ENCODE data around the gene EDEM2.

The EDEM2 gene

DNA sequence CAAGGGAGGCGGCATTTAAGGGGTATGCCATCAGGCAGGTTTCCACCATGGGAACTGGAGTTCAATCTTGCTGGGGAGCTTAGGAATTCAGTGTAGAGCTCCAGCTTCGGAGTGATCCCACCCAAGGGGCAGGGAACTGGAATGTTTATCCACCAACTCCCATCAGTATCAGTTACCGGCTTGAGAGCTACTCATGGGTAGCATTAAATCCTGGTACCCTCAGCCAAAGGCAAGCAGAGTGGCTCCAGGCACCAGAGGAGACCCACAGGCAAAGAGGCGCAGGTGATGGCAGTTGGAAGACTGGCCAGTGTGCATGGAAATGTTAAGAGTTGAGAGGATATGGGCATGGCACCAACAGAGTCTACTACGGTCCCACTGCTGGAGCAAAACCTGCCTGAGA lies 14.1 kb downstream of the EDEM2 start:
- TF ChIP-seq, protein P1, sequence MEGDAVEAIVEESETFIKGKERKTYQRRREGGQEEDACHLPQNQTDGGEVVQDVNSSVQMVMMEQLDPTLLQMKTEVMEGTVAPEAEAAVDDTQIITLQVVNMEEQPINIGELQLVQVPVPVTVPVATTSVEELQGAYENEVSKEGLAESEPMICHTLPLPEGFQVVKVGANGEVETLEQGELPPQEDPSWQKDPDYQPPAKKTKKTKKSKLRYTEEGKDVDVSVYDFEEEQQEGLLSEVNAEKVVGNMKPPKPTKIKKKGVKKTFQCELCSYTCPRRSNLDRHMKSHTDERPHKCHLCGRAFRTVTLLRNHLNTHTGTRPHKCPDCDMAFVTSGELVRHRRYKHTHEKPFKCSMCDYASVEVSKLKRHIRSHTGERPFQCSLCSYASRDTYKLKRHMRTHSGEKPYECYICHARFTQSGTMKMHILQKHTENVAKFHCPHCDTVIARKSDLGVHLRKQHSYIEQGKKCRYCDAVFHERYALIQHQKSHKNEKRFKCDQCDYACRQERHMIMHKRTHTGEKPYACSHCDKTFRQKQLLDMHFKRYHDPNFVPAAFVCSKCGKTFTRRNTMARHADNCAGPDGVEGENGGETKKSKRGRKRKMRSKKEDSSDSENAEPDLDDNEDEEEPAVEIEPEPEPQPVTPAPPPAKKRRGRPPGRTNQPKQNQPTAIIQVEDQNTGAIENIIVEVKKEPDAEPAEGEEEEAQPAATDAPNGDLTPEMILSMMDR (IDR thresholded peaks at IDR 0.05; ENCODE audit: extremely low read depth, missing control alignments), result no peak
- DNase-seq (ENCODE audit: low spot score), result no peak

DNA sequence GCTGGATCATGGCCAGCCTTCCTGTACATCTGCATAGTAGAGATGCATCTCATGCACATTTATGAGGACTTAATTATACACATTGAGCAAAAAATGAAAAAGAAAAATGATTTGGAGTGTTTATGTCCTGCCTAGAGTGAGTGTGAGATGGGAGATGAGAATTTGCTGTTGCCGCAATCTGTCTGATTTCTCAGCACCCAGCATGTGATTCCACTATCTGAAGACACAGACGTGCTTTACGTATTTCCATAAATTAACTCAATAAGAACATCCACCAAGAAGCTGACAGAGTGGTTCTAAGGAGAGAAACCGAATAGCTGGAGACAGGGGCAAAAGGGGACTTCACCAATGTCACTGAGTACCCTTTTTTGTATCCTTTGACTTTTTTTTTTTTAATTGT lies 15.2 kb downstream of the EDEM2 start:
- TF ChIP-seq, protein P1 (IDR thresholded peaks at IDR 0.05; ENCODE audit: extremely low read depth, missing control alignments), result no peak

DNA sequence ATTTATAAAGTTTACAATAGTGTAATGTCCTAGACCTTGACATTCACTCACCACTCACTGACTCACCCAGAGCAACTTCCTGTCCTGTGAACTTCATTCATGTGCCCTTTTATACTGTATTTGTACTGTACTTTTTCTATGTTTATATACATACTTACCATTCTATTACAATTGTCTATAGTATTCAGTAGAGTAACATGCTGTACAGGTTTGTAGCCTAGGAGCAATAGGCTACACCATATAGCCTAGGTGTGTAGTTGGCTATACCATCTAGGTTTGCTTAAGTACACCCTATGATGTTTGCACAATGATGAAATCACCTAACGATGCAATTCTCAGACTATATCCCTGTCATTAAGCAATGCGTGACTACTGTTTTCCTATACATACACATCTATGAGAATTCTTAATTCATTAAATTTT lies 17.5 kb downstream of the EDEM2 start:
- no peak for DNase-seq (ENCODE audit: low spot score)
- TF ChIP-seq, protein P1 (IDR thresholded peaks at IDR 0.05; ENCODE audit: extremely low read depth, missing control alignments), result no peak

More for the DNA sequence above, 15.2 kb downstream of the EDEM2 start:
- DNase-seq (ENCODE audit: low spot score), result no peak

DNA sequence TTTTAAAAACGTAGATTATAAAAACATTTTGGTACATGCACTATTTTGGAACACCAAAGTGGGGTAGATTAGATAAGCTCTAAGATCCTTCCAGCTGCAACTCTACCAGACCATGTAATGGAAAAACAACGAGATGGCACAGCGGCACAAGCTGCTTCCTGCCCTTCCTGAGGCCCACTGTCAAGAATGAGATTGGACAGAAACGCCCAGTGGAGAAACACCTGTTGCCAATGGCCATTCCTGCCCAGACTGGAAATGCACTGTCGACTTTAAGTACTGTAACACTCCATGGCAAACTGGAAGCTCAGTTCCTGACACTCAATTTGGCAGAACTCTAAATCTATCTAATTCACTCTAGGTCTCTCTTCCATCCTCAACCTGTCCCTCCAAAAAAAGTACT lies 21.4 kb downstream of the EDEM2 start:
- TF ChIP-seq, protein P1 (IDR thresholded peaks at IDR 0.05; ENCODE audit: extremely low read depth, missing control alignments), result no peak
- no peak for DNase-seq (ENCODE audit: low spot score)

DNA sequence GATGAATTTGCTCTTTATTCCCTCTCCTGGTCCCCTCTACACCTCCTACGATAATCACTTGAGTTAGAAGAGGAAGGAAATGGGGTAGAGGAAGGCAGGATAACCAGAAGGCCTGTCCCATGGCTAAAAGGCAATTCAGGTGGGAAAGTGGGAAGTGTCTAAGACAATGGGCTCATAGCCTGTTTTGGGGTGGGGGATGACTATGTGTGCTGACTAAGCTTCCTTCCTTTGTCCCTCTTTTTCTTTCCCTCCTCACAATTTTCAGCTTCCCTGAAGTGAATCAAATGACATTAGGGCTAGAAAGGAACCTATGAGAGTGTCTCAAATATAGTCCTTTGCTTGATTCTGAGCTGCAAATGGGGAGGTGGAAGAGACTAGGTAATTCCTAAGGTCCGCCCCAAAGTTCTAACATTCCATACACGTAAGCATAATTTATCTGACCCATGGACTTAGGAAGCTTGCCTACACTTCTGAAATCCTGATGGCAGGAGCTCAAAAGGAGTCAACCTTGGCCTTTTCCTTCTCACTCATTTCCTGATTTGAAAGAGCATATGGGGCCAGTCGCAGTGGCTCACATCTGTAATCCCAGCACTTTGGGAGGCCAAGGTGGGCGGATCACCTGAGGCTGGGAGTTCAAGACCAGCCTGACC lies 24.3 kb downstream of the EDEM2 start:
- TF ChIP-seq, protein P1 (IDR thresholded peaks at IDR 0.05; ENCODE audit: extremely low read depth, missing control alignments), result no peak
- no peak for DNase-seq (ENCODE audit: low spot score)

DNA sequence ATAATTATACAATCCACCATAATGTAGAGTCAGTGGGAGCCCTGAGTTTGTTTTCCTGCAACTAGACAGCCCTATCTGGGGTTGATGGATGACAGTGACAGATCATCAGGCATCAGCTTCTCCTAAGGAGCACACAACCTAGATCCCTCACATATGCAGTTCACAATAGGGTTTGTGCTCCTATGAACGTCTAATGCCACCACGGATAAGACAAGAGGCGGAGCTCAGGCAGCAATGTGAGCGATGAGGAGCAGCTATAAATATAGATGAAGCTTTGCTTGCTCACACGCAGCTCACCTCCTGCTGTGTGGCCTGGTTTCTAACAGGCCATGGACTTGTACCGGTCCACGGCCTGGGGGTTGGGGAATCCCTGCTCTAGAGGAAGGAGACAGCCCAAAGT lies 25.9 kb downstream of the EDEM2 start:
- no peak for DNase-seq (ENCODE audit: low spot score)
- TF ChIP-seq, protein P1 (IDR thresholded peaks at IDR 0.05; ENCODE audit: extremely low read depth, missing control alignments), result no peak

DNA sequence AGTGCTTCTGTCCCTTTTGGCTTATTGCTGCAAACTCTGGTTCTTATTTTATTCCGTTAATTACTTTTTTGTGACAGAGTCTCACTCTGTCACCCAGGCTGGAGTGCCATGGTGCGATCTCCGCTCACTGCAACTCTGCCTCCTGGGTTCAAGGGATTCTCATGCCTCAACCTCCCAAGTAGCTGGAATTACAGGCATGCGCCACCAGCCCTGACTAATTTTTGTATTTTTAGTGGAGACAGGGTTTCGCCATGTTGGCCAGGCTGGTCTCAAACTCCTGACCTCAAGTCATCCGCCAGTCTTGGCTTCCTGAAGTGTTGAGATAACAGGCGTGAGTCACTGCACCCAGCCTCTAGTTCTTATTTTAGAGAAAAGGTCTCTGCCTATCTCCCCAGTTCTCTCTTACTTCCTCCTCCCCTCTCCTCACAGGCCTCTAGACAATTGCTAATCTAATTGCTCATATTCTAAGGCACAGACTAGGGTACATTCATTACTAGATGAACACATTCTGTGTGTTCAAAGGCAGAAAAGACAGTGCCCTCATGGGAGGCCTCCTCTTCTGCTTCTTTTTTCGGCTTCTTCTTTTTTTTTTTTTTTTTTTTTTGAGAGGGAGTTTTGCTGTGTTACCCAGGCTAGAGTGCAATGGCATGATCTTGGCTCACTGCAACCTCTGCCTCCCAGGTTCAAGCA lies 27.0 kb downstream of the EDEM2 start:
- DNase-seq (ENCODE audit: low spot score), result no peak
- TF ChIP-seq, protein P1 (IDR thresholded peaks at IDR 0.05; ENCODE audit: extremely low read depth, missing control alignments), result no peak

Data from GM20000 (cell line).